K562 (cell line): ENCODE measurements around the gene PBX1. TPM values are rescaled to one million over a fixed set of nuclear protein-coding genes. Genes with fewer than 3 reads are reported as not detected.

Source experiments
- ATAC-seq: fragments of 200-7000 bp; cut with Tn5 transposase; 3 replicates; pipeline ENCODE4 v1.9.1; 2020; ENCODE audit warnings: moderate library complexity
- BruUV-seq: library from RNA; stranded (reverse); fragments of 400-500 nt; replicated peaks from 2 replicates; lab custom pipeline; 2021; lab: Mats Ljungman, UMichigan
- CTCF ChIA-PET: fragments of 300-600 bp; formaldehyde crosslinking; extraction: SDS; loops from one replicate; lab custom pipeline; 2021; ENCODE audit warnings: low intra/inter-chr PET ratio; lab: Yijun Ruan, JAX
- POLR2A ChIA-PET: fragments of 300-600, 350-650 bp; sonication (Branson Sonifier 250); formaldehyde crosslinking; extraction: SDS; loops from one replicate; lab custom pipeline; 2021; ENCODE audit warnings: antibody characterized with exemption, inconsistent platforms; lab: Yijun Ruan, JAX
- DNase-seq, 4 experiments: peaks; one replicate each; pipeline versions ENCODE4 v3.0.0 to v3.0.0-alpha.2; 2011 to 2018; ENCODE audit warnings: low spot score in 3 of 4, mixed read lengths in 3 of 4; ENCODE audit errors: extremely low read depth in 1 of 4
- FAIRE-seq: peaks from 2 replicates; lab custom pipeline; 2011; peaks lifted over from hg19 to GRCh38; lab: Jason Lieb, UNC
- H2AFZ ChIP-seq: 2 replicates; pipeline ENCODE4 v1.6.0; 2011; ENCODE audit warnings: low read depth, low read length, control low read depth, inconsistent platforms
- H3K27ac ChIP-seq: fragments of 200-600 bp; 3 replicates; pipeline ENCODE4 v1.8.0; 2011; ENCODE audit warnings: low read depth, mild to moderate bottlenecking, control low read depth, inconsistent platforms, low read length, moderate library complexity, mixed read lengths; ENCODE audit errors: extremely low read depth
- H3K27me3 ChIP-seq, 2 experiments: fragments of 300-600 bp in 1 of 2; 2 replicates in 1 of 2; 3 replicates in 1 of 2; pipeline versions ENCODE4 v1.6.0 to v1.8.0; 2011; ENCODE audit warnings: inconsistent platforms in 2 of 2, low read length in 2 of 2, mild to moderate bottlenecking in 1 of 2, mixed read lengths in 1 of 2, moderate library complexity in 1 of 2; ENCODE audit not compliant: control insufficient read depth in 2 of 2, insufficient read depth in 2 of 2
- H3K36me3 ChIP-seq: fragments of 300-600 bp; 3 replicates; pipeline ENCODE4 v1.8.0; 2011; ENCODE audit warnings: mild to moderate bottlenecking, low read length, inconsistent platforms; ENCODE audit not compliant: control insufficient read depth, insufficient read depth
- H3K4me1 ChIP-seq, 2 experiments: fragments of 200-600 bp in 1 of 2; replicated peaks in 1 of 2; 2 replicates in 1 of 2; 3 replicates in 1 of 2; pipeline versions ENCODE4 v1.5.1 to v1.8.0; 2011; ENCODE audit warnings: inconsistent platforms in 2 of 2, low read length in 2 of 2, mild to moderate bottlenecking in 1 of 2, mixed read lengths in 1 of 2, moderate library complexity in 1 of 2; ENCODE audit not compliant: control insufficient read depth in 2 of 2, insufficient read depth in 2 of 2
- H3K4me2 ChIP-seq: 2 replicates; pipeline ENCODE4 v1.6.1; 2011; ENCODE audit warnings: low read length, control low read depth, inconsistent platforms, mixed read lengths; ENCODE audit not compliant: insufficient read depth
- H3K4me3 ChIP-seq: fragments of 200-600 bp; sonication (generic), shearing (Covaris generic); 2 replicates; pipeline ENCODE4 v1.5.1; 2016; ENCODE audit warnings: control low read depth, inconsistent platforms
- H3K79me2 ChIP-seq: fragments of 200-600 bp; 3 replicates; pipeline ENCODE4 v1.8.0; 2011; ENCODE audit warnings: low read length, inconsistent platforms; ENCODE audit not compliant: control insufficient read depth, insufficient read depth
- H3K9ac ChIP-seq, 2 experiments: 2 replicates each; pipeline versions ENCODE4 v1.6.0 to v1.6.1; 2011; ENCODE audit warnings: low read depth in 2 of 2, low read length in 2 of 2, control low read depth in 1 of 2, inconsistent platforms in 1 of 2, mild to moderate bottlenecking in 1 of 2, mixed read lengths in 1 of 2; ENCODE audit not compliant: insufficient read depth in 1 of 2
- H3K9me1 ChIP-seq: one replicate; pipeline ENCODE4 v1.6.0; 2011; ENCODE audit warnings: inconsistent platforms, mild to moderate bottlenecking, low read length, moderate library complexity; ENCODE audit not compliant: control insufficient read depth, insufficient read depth
- H3K9me3 ChIP-seq: replicated peaks from 2 replicates; pipeline ENCODE4 v1.5.1; 2011; ENCODE audit warnings: low read depth, low read length, inconsistent platforms; ENCODE audit not compliant: control insufficient read depth, insufficient read depth
- H4K20me1 ChIP-seq: replicated peaks from 2 replicates; pipeline ENCODE4 v1.6.1; 2011; ENCODE audit warnings: low read length, inconsistent platforms, mixed read lengths; ENCODE audit not compliant: control insufficient read depth, insufficient read depth
- GTF2E2 ChIP-seq: fragments of 200-800 bp; sonication (Bioruptor generic); IDR thresholded peaks from 2 replicates; pipeline ENCODE4 v1.6.1; 2016; ENCODE audit warnings: missing genetic modification characterization, missing compliant biosample characterization
- OTX1 ChIP-seq: fragments of 450-650 bp; formaldehyde crosslinking; IDR thresholded peaks from 2 replicates; pipeline ENCODE4 v1.4.0; 2022; ENCODE audit warnings: mild to moderate bottlenecking
- RAD21 ChIP-seq, 2 experiments: fragments of 250-450 bp in 1 of 2; fragments of 450-650 bp in 1 of 2; sonication (Bioruptor Pico) in 1 of 2; formaldehyde crosslinking in 1 of 2; IDR thresholded peaks in 1 of 2; conservative IDR thresholded peaks in 1 of 2; 2 replicates each; pipeline versions ENCODE4 v1.4.0 to v1.8.0; 2020 to 2022; ENCODE audit warnings: mild to moderate bottlenecking in 2 of 2, moderate library complexity in 1 of 2
- RBM25 ChIP-seq: fragments of 200-400 bp; formaldehyde crosslinking; IDR thresholded peaks from 2 replicates; pipeline ENCODE4 v1.6.1; 2018; ENCODE audit warnings: low read length, low read depth, moderate library complexity; ENCODE audit not compliant: severe bottlenecking
- SMC3 ChIP-seq: conservative IDR thresholded peaks from 2 replicates; pipeline ENCODE4 v1.6.1; 2011; ENCODE audit warnings: low read depth, low read length, improper control_type of control experiment; ENCODE audit not compliant: insufficient read depth
- ZNF239 ChIP-seq: fragments of 250-450 bp; sonication (Bioruptor Pico); IDR thresholded peaks from 2 replicates; pipeline ENCODE4 v1.4.0; 2020; ENCODE audit warnings: mild to moderate bottlenecking
- WGBS: fragments of 100-300 bp; shearing (Covaris generic); methylation state at CpG from one replicate; pipeline ENCODE4 v1.1.6; 2016; ENCODE audit warnings: low coverage, mixed read lengths; ENCODE audit not compliant: insufficient coverage; ENCODE audit errors: missing lambda C conversion rate; 5-methylcytosine and 5-hydroxymethylcytosine counted together
- in situ Hi-C: fragments of 300-500 bp; cut with MboI; formaldehyde crosslinking; loops from 4 replicates; pipeline ENCODE4 v1.15.0; 2018; ENCODE audit warnings: inconsistent platforms, mixed read lengths
- intact Hi-C: fragments of 100-400 bp; cut with micrococcal nuclease; formaldehyde crosslinking; loops from 2 replicates; pipeline ENCODE4 v1.14.2; 2022
- polyA plus RNA-seq, 8 experiments: library from polyadenylated mRNA; depleted of rRNA in 4 of 8; stranded (reverse) in 5 of 8; unstranded in 3 of 8; fragments of >200 nt; fragmentation: Nextera tagmentation in 2 of 8; fragmentation: Illumina TruSeq in 1 of 8; extraction: Ambion mirVana in 2 of 8; extraction: Trizol in 1 of 8; gene quantifications; 2 replicates each; pipeline versions ENCODE4 v1.2.1 to v1.2.3, GENCODE V29; 2011 to 2014; ENCODE audit warnings: inconsistent platforms in 1 of 8, missing spikeins in 1 of 8
- total RNA-seq, 7 experiments: library from RNA; depleted of rRNA in 6 of 7; stranded (reverse); fragments of >200 nt in 6 of 7; fragmentation: Illumina TruSeq in 2 of 7; extraction: Trizol in 2 of 7; gene quantifications; 2 replicates each; pipeline versions ENCODE4 v1.2.1 to v1.2.3, GENCODE V29; 2011 to 2021; ENCODE audit warnings: low replicate concordance in 1 of 7
- TF ChIP-seq, protein P1 (sequence below), 2 experiments: fragments of 450-650 bp; formaldehyde crosslinking in 1 of 2; IDR thresholded peaks; 2 replicates each; pipeline versions ENCODE4 v1.4.0 to v1.6.1; 2014 to 2020; ENCODE audit warnings: mild to moderate bottlenecking in 2 of 2, borderline replicate concordance in 1 of 2, low read depth in 1 of 2
- TF ChIP-seq, protein P2 (sequence below), 3 experiments: IDR thresholded peaks in 2 of 3; conservative IDR thresholded peaks in 1 of 3; 2 replicates each; pipeline ENCODE4 v1.5.1; 2011 to 2012; ENCODE audit warnings: low read length in 3 of 3, mild to moderate bottlenecking in 3 of 3, control low read depth in 2 of 3, improper control_type of control experiment in 1 of 3, inconsistent platforms in 1 of 3, low read depth in 1 of 3, mixed read lengths in 1 of 3, moderate library complexity in 1 of 3; ENCODE audit not compliant: insufficient read depth in 2 of 3

PBX1 gene
- total and polyA plus RNA-seq, 9 of the 15 experiments (the other 6 are each of a cell fraction or from before 2014, with no cell fraction given) = 0.03 to 0.62 (median 0.17) TPM

DNA sequence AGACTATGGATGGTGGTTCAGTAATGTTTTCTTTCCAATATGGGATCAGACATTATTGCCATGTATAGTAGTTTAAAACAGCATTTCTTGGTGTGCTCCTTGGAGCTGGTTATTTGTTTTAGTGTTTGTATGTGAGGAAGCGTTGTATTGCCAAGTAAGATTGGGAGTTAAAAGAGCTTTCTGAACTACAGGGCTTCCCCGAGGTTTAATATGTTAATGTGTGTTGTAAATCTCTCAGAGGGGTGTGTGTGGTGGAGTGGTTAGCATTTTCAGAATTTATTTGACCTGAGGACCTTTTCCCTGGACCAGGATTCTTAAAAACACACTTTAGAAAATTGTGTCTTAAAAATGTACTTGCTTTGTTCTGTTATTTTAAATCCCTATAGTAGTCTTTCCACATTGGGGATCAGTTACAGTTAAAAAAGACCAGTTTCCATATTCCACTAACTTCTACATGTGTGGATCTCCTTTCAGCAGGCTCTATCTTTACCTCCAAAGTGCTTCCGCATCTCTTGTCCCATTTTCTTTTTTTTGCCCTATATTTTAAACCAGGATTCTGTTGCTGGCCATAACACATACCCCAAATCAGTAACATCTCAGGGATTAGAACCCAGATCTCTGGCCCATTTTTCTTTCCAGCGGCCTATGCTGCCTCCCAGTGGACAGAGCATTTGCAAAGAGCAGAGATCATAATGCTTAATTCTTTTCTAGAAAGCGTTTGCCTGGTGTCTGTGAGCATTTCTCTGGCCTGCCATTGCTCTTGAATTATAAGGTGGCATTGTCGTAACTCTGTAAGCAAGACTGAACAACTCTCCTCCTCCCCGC is 58.6 kb downstream of the PBX1 start:
- H3K4me3 ChIP-seq = no peak overlapping the region
- no peaks in the 10 kb centered on the region for H3K9me1 ChIP-seq
- no peaks in the 10 kb centered on the region for H3K4me1 ChIP-seq
- H3K9me3 ChIP-seq = no peaks in the 10 kb centered on the region
- H3K79me2 ChIP-seq = no peaks in the 10 kb centered on the region
- H3K4me2 ChIP-seq = no peak overlapping the region
- in situ Hi-C loops (loop anchor here (10.0 kb wide), 1 partner anchor 1203 kb away; no protein-coding TSS in a partner anchor), intact Hi-C loops (loop anchor here (2.0 to 10.0 kb wide), 5 partner anchors 455 to 1257 kb away; no protein-coding TSS in a partner anchor)
- ChIA-PET CTCF (no interaction called here), POLR2A (interaction anchor here (0.6 to 0.8 kb wide), 2 partner anchors 15 to 133 kb away, joined by 3 read pairs; no protein-coding TSS in a partner anchor)
- WGBS = 2% methylated on average over 7 of the region's 7 CpGs
- no peaks in the 10 kb centered on the region for H3K36me3 ChIP-seq
- H3K27me3 ChIP-seq = no peaks in the 10 kb centered on the region; a peak in 1 of 5 replicates
- no peak overlapping the region for H3K27ac ChIP-seq
- H3K9ac ChIP-seq = no peak overlapping the region
- BruUV-seq = no TSS peak
- ATAC-seq (peak; percentile 83), DNase-seq (peak; percentile 29 to 34 (median 32)), FAIRE-seq (peak; percentile 71)
- H2AFZ ChIP-seq = no peak overlapping the region
- H4K20me1 ChIP-seq = no peaks in the 10 kb centered on the region
- TF ChIP-seq GTF2E2 (tag) (no peak), RBM25 (peak; percentile 55), RAD21 (CRISPR knock-in tag; conservative IDR thresholded peaks at IDR 0.05 in 1 of 2, IDR thresholded peaks at IDR 0.05 in 1 of 2) (peak; percentile 51 to 66), ZNF239 (CRISPR knock-in tag) (no peak), OTX1 (CRISPR knock-in tag) (no peak), SMC3 (peak; percentile 66)
- TF ChIP-seq, protein P1, sequence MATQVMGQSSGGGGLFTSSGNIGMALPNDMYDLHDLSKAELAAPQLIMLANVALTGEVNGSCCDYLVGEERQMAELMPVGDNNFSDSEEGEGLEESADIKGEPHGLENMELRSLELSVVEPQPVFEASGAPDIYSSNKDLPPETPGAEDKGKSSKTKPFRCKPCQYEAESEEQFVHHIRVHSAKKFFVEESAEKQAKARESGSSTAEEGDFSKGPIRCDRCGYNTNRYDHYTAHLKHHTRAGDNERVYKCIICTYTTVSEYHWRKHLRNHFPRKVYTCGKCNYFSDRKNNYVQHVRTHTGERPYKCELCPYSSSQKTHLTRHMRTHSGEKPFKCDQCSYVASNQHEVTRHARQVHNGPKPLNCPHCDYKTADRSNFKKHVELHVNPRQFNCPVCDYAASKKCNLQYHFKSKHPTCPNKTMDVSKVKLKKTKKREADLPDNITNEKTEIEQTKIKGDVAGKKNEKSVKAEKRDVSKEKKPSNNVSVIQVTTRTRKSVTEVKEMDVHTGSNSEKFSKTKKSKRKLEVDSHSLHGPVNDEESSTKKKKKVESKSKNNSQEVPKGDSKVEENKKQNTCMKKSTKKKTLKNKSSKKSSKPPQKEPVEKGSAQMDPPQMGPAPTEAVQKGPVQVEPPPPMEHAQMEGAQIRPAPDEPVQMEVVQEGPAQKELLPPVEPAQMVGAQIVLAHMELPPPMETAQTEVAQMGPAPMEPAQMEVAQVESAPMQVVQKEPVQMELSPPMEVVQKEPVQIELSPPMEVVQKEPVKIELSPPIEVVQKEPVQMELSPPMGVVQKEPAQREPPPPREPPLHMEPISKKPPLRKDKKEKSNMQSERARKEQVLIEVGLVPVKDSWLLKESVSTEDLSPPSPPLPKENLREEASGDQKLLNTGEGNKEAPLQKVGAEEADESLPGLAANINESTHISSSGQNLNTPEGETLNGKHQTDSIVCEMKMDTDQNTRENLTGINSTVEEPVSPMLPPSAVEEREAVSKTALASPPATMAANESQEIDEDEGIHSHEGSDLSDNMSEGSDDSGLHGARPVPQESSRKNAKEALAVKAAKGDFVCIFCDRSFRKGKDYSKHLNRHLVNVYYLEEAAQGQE (IDR thresholded peaks at IDR 0.05; ENCODE audit: borderline replicate concordance) = peak; percentile 58; the same call in 1 of the 2 replicates
- TF ChIP-seq, protein P1 (CRISPR knock-in tag; IDR thresholded peaks at IDR 0.05; ENCODE audit: low read depth) = no peak
- TF ChIP-seq, protein P2, sequence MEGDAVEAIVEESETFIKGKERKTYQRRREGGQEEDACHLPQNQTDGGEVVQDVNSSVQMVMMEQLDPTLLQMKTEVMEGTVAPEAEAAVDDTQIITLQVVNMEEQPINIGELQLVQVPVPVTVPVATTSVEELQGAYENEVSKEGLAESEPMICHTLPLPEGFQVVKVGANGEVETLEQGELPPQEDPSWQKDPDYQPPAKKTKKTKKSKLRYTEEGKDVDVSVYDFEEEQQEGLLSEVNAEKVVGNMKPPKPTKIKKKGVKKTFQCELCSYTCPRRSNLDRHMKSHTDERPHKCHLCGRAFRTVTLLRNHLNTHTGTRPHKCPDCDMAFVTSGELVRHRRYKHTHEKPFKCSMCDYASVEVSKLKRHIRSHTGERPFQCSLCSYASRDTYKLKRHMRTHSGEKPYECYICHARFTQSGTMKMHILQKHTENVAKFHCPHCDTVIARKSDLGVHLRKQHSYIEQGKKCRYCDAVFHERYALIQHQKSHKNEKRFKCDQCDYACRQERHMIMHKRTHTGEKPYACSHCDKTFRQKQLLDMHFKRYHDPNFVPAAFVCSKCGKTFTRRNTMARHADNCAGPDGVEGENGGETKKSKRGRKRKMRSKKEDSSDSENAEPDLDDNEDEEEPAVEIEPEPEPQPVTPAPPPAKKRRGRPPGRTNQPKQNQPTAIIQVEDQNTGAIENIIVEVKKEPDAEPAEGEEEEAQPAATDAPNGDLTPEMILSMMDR (IDR thresholded peaks at IDR 0.05 in 2 of 3, conservative IDR thresholded peaks at IDR 0.05 in 1 of 3; ENCODE audit: insufficient read depth in 2 of 3, low read depth in 1 of 3, low read length in 3 of 3) = peak; percentile 48 to 63 (median 58)
